Activated CD4-positive, alpha-beta T cell treated with anti-CD3 and anti-CD28 coated beads, Interleukin-2, amount 50 U/mL, for 16 hours (primary cell): ENCODE measurements around the gene OTUB2.

Source experiments
- DNase-seq: peaks from one replicate; pipeline ENCODE4 v3.0.0-alpha.2; 2020

The OTUB2 gene

DNA sequence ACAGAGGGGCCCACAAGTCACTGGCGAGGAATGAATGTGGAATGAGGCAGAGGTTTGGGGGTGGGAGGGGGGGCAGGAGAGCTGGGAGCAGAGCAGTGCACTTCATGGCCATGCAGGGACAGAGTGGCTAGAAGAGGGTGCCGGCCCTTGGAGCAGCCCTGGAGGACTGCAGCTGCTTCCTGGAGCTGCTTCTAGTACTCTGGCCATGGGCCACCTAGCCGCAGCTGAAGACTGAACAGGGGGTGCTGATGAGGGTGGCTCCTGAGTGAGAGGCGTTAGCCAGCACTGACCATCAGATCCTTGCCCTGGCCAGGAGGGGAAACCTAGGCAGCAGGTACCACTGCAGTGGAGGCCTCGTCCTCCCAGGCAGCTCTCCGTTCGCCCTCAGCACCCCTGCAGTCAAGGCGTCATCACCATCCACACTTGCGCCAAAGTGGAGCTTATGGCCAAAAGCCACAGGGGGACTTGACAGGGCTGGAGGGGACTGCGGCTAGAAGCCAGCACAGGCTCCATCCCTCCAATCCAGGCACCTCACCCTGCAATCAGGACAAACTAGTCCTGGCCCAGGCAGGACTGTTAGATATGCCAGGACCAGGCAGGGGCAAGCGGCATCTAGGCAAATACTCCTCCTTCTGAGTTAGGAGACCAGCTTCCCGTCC, 16.4 kb downstream of the OTUB2 start:
- no peak for DNase-seq

DNA sequence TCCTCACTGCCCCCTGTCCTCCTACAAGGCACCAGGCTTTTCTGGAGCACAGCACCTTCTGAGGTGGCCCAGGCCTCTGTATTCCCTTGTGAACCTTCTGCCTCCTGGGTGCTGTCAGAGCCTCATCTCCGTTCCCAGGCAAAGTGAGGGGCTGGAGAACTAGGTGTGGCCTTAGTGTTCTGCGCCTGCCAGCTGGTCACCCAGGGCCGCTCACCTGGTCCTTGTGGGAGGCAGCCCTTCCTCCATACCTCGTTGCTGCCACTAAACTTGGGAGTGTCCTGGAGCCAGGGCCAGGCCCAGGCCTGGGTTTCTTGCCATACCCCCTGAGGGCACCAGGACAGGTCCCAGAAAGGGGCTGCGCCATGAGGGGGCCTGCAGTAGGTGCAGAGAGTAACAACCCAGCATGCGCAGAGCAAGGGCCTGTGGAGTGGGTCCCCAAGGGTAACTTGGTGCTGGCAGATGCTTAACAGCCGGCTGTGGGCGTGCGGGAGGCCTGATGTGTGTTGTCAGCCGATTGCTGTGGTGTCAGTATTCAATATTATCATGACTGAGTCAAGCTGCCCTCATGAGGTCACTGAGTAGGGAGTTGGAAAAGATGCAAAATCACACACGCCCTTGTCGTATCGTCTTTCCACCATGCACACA, 17.1 kb downstream of the OTUB2 start:
- DNase-seq = no peak

DNA sequence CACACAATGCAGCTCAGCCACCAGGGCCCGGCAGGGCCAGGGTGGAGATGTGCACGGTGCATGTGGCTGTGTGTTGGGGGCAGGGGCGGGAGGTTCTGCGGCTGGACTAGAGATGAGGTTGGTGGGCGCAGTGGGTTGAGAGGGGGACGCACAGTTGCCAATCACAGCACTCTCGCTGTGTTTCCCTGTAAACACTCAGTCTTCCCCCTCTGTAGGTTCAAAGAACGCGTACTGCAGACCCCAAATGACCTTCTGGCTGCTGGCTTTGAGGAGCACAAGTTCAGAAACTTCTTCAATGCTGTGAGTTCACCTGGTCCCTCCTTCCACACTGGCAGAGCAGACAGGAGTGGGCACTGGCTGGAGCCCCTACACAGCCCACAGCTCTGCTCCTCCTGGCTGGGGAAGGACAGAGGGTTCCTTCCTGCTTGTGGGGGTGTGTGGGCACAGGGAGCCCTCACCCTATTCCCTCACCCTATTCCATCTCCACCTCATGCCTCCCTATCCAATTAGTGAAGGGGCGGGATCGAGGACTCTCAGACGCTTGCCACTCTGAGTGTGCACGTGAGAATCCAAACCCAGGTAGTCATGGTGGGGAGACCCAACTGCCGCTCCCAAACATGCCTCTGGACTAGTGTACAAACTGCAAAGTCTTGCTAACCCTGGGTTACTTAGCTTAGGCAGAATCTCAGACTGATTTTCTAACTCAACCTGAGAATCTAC, 17.8 kb downstream of the OTUB2 start:
- no peak for DNase-seq

- DNase-seq = no peak
These were observed 18.4 kb downstream of the OTUB2 start for GRCh38 chr14:94044476-94045091.

GRCh38 chr14:94045101-94045500, 19.0 kb downstream of the OTUB2 start:
- no peak for DNase-seq

DNA sequence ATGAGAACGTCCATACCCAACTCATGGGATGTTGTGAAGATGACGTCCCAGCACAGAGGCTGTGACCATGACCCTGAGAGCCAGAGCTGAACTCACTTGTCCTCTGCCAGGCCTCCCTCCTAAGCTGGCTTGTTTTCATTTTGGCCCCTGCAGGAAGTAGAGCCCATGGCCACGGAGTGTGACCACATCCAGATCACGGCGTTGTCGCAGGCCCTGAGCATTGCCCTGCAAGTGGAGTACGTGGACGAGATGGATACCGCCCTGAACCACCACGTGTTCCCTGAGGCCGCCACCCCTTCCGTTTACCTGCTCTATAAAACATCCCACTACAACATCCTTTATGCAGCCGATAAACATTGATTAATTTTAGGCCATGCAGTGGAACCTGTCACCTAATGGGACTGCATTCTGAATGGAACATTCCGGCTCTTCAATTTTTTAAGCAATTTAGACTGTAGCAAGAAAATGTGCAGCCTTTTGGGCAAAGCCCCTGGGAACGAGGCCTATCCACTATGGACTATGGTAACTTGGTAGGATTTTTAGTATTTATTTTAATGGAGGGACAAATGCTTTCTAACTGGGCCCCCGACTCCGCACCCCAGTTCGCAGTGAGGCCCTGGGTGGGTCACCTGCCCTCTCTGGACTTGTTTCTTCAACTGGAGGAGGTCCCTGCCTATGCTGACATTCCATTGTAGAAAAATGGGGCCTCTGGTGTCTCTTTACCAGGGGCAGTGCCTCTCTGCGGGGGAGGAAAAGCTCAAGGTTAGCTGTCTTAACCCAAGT, 19.6 kb downstream of the OTUB2 start:
- no peak for DNase-seq

DNA sequence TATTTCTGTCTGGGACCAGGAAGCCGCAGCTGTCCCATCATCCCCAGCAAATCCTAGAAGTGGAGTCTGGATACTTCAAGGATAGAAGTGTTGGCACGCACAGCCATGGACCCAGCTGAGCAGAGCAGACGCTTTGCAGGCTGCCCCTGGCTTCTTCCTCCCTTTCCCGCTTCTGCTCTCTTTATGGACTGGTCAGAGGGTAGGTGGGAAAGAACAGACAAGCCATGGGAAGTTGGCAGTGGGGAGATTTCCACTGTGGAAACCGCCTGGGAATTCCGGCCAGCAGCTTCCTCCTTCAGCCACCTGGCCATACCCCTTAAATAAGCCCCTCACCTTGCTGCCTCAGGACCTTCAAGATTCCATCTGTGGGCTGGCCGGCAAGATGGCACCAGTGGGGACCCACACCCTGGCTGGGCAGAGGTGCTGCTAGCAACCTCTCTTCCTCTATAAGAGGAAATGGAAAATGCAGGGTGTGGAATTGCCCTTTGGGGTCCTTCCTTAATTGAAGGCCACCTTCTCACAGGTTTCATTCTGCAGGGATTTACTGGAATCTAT, 20.6 kb downstream of the OTUB2 start:
- no peak for DNase-seq

- no peak for DNase-seq
These were observed 21.4 kb downstream of the OTUB2 start for GRCh38 chr14:94047581-94047980.

DNA sequence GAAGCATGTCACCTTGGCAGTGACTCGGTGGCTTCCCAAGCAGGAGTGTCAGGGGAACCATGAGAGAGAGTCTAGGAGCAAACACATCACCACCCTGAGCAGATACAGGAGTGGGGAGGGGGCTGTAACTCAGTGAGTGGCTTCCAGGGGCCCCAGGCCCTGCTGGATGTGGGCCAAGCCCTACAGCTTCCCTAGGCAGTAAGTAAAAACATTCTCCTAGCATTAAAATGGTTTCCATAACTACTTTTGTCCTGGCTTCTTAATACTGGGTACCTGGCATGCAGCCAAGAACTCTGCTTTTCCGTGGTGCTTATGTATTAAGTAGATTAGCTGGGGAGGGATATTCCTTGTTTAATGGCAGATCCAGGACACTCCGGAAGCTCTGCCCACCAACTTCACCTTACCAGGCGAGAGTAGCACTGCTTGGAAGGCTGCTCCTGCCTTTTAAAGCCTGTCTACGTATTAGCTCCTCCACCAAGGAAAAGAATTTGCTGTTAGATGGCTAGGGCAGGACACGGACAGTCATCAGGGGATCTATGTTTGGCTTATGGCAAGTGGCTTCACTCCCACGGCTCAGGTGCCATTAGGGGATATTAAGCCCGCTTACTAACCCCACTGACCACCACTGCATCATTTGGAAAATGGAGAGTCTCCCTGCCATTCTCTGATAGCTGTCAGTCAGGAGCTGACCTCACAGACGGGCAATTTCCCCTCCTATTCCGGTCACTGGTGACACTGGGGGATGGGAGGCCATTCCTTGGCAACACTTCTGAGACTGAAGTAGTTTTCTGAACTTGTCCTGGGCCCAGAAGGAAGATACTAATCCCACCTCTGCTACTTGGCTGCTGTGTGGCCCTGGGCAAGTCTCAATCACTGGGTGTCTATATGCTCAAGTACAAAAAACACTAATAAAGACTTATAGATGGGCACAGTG, 22.8 kb downstream of the OTUB2 start:
- no peak for DNase-seq

DNA sequence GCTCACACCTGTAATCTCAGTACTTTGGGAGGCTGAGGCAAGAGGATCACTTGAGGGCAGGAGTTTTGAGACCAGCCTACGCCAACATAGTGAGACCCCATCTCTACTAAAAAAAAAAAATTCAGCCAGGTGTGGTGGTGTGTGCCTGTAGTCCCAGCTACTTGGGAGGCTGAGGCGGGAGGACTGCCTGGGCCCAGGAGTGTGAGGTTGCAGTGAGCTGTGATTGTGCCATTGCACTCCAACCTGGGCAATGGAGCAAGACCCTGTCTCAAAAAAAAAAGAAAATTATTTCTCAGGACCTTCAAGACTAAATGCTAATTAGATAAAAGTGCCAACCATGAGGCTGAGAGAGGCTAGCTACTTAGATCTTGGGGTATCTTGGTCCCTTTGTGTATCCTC, 23.5 kb downstream of the OTUB2 start:
- no peak for DNase-seq

DNA sequence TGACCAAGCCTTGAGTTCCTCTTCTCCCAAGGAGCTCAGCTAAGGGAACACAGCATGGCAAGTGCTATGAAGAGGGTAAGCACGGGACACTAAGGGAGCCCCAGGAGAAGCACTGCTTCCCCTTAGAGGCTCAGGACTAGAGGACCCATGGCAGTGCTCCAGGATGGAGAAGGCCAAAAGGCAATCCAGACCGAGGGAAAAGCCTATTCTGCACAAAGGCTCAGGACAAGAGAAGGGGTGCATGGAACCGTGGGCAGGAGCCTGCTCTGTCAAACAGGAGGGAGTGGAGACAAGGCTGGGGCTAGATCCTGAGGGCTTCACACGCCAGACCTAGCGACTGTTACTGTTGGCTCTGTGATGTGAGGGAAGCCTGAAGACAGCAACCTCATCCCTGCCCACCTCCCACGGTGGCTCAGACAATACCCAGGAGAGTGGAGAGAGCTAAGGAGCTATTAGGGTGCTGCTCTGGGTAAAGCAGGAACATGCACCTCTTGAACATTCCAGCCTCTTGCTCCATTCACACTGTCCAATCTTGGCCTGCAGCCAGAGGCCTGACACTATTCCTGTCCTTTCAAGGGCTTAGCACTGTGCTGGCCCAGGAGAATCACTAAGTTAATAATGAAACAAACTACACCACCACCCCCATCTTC, 24.2 kb downstream of the OTUB2 start:
- no peak for DNase-seq

DNA sequence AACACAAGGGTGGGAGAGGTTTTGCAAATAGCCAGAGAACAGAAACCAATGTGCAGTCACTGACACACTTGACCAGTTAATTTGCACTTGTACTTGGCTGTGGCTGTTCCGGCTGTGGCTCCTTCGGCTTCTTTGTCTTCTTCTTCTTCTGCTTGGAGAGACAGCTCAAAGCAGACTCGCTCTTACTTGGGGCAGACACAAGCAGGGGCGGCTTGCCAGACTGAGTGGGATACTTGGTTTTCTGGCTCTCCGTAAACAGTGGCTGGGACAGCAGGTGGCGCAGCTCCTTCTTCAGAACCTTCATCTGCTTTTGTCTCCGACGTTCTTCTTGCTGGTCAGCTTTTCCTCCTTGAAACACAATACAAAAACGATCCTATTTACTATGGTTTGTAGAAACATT, 25.0 kb downstream of the OTUB2 start:
- DNase-seq = no peak

- no peak for DNase-seq
These were observed 25.6 kb downstream of the OTUB2 start for GRCh38 chr14:94051779-94052178.

DNA sequence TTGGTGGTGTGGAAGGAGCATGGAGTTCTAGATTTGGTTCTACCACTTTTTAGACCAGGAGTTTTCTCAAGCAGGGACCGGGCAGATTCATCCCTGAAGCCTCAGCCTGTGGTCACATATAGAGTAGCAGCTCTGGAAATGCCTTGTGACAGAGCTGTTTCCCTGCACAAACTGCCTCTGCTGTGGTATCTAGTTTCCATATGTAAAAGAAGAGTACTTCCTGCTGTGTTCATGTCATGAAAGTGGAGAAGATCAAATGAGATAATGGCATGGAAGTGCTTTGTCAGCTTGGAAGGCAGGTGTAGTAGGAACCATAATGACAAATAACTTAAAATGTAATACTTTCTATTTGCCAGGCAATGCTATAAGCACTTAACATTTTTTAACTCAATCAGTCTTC, 26.1 kb downstream of the OTUB2 start:
- peak; percentile 18 for DNase-seq

GRCh38 chr14:94052662-94053061, 26.5 kb downstream of the OTUB2 start:
- DNase-seq = no peak

DNA sequence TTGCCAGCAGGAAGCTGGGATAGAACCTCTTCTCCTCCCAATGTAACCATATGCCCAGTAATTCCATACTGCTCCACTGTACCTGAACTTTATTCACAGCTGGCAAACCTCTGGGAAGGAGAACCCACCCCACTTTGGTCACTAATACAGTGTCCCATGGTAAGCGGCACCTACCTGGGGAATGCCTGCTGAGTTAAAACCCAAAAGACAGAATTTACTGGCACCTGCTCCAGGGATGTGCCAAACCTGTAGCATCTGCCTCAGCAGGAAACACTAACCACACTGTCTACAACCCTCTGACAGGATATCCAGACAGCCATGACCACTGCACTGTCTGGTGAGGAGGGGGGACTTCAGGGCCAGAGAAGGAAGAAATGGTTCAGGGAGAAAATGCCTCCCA, 28.3 kb downstream of the OTUB2 start:
- DNase-seq = no peak

- DNase-seq = no peak
These were observed 28.8 kb downstream of the OTUB2 start for GRCh38 chr14:94054936-94055335.

- peak; percentile 56 for DNase-seq
These were observed 30.6 kb downstream of the OTUB2 start for GRCh38 chr14:94056579-94057308.

DNA sequence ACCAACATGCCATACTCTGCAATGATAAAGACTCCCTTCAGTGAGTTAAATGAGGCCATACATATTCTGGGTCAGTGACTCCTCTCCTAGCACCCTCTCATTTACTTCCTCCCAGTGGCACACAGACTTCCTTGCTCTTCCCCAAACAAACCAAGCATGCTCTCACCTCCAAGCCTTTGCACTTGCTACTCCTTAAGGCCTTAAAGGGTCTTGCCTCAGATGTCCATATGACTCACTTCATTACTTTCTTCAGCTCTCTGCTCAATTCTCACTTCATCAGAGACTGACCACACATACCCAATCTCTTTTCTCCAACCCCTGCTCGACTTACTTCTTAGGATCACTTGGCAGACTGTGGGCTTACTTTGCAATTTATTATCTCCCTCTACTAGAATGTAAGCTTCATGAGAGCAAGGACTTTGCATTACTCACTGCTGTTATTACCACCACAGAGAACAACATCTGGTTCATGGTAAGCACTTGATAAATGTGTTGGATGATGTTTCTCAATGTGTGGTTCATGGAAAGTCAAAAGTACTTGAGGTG, 32.1 kb downstream of the OTUB2 start:
- no peak for DNase-seq

- no peak for DNase-seq
These were observed 32.6 kb downstream of the OTUB2 start for GRCh38 chr14:94058674-94059138.
